ENCODE data around the gene HYLS1.

DNA sequence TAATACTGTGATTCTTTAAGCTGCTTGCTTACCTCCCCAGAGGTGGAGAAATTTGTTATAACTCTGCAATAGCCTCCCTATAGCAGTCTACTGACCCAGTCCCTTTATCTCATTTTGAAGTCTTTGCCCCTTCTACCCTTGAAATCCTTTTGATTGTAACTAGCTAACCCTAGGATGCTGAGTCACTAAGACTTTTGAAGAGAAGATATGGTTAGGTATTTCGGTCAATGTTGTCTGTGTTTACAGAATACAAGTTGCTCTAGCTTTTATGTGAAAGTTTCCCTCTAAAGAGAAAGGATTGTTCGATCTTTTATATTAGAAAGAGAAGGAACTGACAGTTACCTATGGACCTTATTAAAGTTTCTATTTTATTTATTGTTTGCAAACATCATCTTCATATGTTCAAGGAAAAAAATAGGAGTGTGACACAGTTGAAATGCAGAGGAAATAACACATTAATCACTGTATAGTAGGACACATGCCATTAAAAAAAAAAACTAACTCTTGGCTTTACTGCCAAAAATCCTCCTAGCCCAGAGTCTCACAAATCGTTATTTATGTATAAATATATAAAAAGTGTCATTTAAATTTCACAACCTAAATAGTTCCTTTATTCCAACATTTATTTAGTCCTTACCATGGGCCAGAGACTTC is 3.1 kb downstream of the HYLS1 start:
- TF ChIP-seq, protein P1, sequence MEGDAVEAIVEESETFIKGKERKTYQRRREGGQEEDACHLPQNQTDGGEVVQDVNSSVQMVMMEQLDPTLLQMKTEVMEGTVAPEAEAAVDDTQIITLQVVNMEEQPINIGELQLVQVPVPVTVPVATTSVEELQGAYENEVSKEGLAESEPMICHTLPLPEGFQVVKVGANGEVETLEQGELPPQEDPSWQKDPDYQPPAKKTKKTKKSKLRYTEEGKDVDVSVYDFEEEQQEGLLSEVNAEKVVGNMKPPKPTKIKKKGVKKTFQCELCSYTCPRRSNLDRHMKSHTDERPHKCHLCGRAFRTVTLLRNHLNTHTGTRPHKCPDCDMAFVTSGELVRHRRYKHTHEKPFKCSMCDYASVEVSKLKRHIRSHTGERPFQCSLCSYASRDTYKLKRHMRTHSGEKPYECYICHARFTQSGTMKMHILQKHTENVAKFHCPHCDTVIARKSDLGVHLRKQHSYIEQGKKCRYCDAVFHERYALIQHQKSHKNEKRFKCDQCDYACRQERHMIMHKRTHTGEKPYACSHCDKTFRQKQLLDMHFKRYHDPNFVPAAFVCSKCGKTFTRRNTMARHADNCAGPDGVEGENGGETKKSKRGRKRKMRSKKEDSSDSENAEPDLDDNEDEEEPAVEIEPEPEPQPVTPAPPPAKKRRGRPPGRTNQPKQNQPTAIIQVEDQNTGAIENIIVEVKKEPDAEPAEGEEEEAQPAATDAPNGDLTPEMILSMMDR (IDR thresholded peaks at IDR 0.05; ENCODE audit: low read length), result no peak
- no peak for TF ChIP-seq EZH2 (IDR thresholded peaks at IDR 0.05; ENCODE audit: borderline replicate concordance, low read length)

Data from OCI-LY1 (cell line).